Smooth muscle cell (in vitro differentiated cells): ENCODE data around the gene NEK7. TPM values are rescaled to one million over a fixed set of nuclear protein-coding genes. Genes with fewer than 3 reads are reported as not detected.

Experiments used
- DNase-seq: peaks from one replicate; lab custom pipeline; 2025; ENCODE audit not compliant: unreplicated experiment; lab: John Stamatoyannopoulos, UW
- H2AFZ ChIP-seq: fragments of 200-600 bp; sonication (generic); 2 replicates; pipeline ENCODE4 v1.6.0; 2016; ENCODE audit warnings: antibody characterized with exemption, low read depth, mild to moderate bottlenecking
- H3F3A ChIP-seq: fragments of 200-600 bp; sonication (generic); 2 replicates; pipeline ENCODE4 v1.6.0; 2017; ENCODE audit warnings: antibody characterized with exemption, low read depth
- H3K27ac ChIP-seq: fragments of 200-600 bp; sonication (generic); 2 replicates; pipeline ENCODE4 v1.5.1; 2016; ENCODE audit warnings: low read depth, mild to moderate bottlenecking
- H3K27me3 ChIP-seq: fragments of 200-600 bp; sonication (generic); 2 replicates; pipeline ENCODE4 v1.6.1; 2016; ENCODE audit warnings: low read depth, mild to moderate bottlenecking
- H3K36me3 ChIP-seq: fragments of 200-600 bp; sonication (generic); 2 replicates; pipeline ENCODE4 v1.5.1; 2016; ENCODE audit warnings: low read depth
- H3K4me1 ChIP-seq: fragments of 200-600 bp; sonication (generic); 2 replicates; pipeline ENCODE4 v1.5.1; 2016; ENCODE audit warnings: low read depth
- H3K4me2 ChIP-seq: fragments of 200-600 bp; sonication (generic); 2 replicates; pipeline ENCODE4 v1.6.0; 2016; ENCODE audit warnings: mild to moderate bottlenecking
- H3K4me3 ChIP-seq: fragments of 200-600 bp; sonication (generic); 2 replicates; pipeline ENCODE4 v1.5.1; 2016; ENCODE audit warnings: mild to moderate bottlenecking
- H3K79me2 ChIP-seq: fragments of 200-600 bp; sonication (generic); 2 replicates; pipeline ENCODE4 v1.6.0; 2016; ENCODE audit warnings: low read depth, mild to moderate bottlenecking
- H3K9ac ChIP-seq: fragments of 200-600 bp; sonication (generic); 2 replicates; pipeline ENCODE4 v1.6.0; 2016; ENCODE audit warnings: low read depth
- H3K9me3 ChIP-seq: fragments of 200-600 bp; sonication (generic); replicated peaks from 2 replicates; pipeline ENCODE4 v1.5.1; 2016; ENCODE audit warnings: low read depth
- H4K20me1 ChIP-seq: fragments of 200-600 bp; sonication (generic); 2 replicates; pipeline ENCODE4 v1.6.0; 2016; ENCODE audit warnings: low read depth
- WGBS: methylation state at CpG from one replicate; pipeline ENCODE4 v1.1.7; 2016; ENCODE audit warnings: low lambda C conversion rate; 5-methylcytosine and 5-hydroxymethylcytosine counted together
- polyA plus RNA-seq: library from polyadenylated mRNA; unstranded; fragments of >200 nt; fragmentation: Nextera tagmentation; extraction: Ambion mirVana; gene quantifications from 2 replicates; pipeline ENCODE4 v1.2.1, GENCODE V29; 2016
- total RNA-seq: library from RNA; depleted of rRNA; stranded (reverse); fragments of >200 nt; gene quantifications from 2 replicates; pipeline ENCODE4 v1.2.3, GENCODE V29; 2014
- TF ChIP-seq, protein P1 (sequence below): fragments of 200-600 bp; sonication (generic); IDR thresholded peaks from 2 replicates; pipeline ENCODE4 v1.5.1; 2017; ENCODE audit warnings: borderline replicate concordance, mild to moderate bottlenecking, antibody characterized with exemption; ENCODE audit not compliant: insufficient read depth, poor library complexity, severe bottlenecking

The NEK7 gene
- total and polyA plus RNA-seq, 2 experiments from 2014 or later: 26.1 to 141 TPM

GRCh38 chr1:198171667-198172540, 15.1 kb downstream of the NEK7 start:
- H3K4me1 ChIP-seq: peaks cover 21% of the 10 kb centered on the region
- no peak overlapping the region for H2AFZ ChIP-seq
- no peaks in the 10 kb centered on the region for H3K36me3 ChIP-seq
- WGBS: 81% methylated on average over 5 of the region's 5 CpGs
- H3K27me3 ChIP-seq: no peaks in the 10 kb centered on the region
- no peaks in the 10 kb centered on the region for H3K9me3 ChIP-seq
- no peak overlapping the region for H3K27ac ChIP-seq
- no peaks in the 10 kb centered on the region for H3F3A ChIP-seq
- H3K79me2 ChIP-seq: peaks cover 97% of the 10 kb centered on the region
- DNase-seq: no peak
- H3K4me3 ChIP-seq: no peak overlapping the region
- H3K9ac ChIP-seq: no peak overlapping the region
- H3K4me2 ChIP-seq: no peak overlapping the region
- H4K20me1 ChIP-seq: peaks cover 94% of the 10 kb centered on the region
- TF ChIP-seq, protein P1, sequence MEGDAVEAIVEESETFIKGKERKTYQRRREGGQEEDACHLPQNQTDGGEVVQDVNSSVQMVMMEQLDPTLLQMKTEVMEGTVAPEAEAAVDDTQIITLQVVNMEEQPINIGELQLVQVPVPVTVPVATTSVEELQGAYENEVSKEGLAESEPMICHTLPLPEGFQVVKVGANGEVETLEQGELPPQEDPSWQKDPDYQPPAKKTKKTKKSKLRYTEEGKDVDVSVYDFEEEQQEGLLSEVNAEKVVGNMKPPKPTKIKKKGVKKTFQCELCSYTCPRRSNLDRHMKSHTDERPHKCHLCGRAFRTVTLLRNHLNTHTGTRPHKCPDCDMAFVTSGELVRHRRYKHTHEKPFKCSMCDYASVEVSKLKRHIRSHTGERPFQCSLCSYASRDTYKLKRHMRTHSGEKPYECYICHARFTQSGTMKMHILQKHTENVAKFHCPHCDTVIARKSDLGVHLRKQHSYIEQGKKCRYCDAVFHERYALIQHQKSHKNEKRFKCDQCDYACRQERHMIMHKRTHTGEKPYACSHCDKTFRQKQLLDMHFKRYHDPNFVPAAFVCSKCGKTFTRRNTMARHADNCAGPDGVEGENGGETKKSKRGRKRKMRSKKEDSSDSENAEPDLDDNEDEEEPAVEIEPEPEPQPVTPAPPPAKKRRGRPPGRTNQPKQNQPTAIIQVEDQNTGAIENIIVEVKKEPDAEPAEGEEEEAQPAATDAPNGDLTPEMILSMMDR: no peak

GRCh38 chr1:198173832-198174231, 17.0 kb downstream of the NEK7 start:
- Histone ChIP-seq H2AFZ (no peak overlapping the region), H3F3A (peaks cover 4% of the 10 kb centered on the region), H3K79me2 (peaks cover 99% of the 10 kb centered on the region), H3K27me3 (no peaks in the 10 kb centered on the region), H3K4me1 (peaks cover 16% of the 10 kb centered on the region), H4K20me1 (peaks cover 88% of the 10 kb centered on the region), H3K4me2 (no peak overlapping the region), H3K36me3 (no peaks in the 10 kb centered on the region), H3K9ac (no peak overlapping the region), H3K27ac (peak overlapping the region; percentile 78), H3K9me3 (no peaks in the 10 kb centered on the region), H3K4me3 (no peak overlapping the region)
- DNase-seq: no peak
- TF ChIP-seq, protein P1: no peak

GRCh38 chr1:198174297-198174696, 17.5 kb downstream of the NEK7 start:
- no peak overlapping the region for H2AFZ ChIP-seq
- H3K27ac ChIP-seq: peak overlapping the region; percentile 78
- no peaks in the 10 kb centered on the region for H3K27me3 ChIP-seq
- TF ChIP-seq, protein P1: no peak
- peaks cover 99% of the 10 kb centered on the region for H3K79me2 ChIP-seq
- DNase-seq: no peak
- peak overlapping the region; percentile 40 for H3K9ac ChIP-seq
- 87% methylated on average over 5 of the region's 5 CpGs for WGBS
- H4K20me1 ChIP-seq: peaks cover 87% of the 10 kb centered on the region
- no peak overlapping the region for H3K4me3 ChIP-seq
- peaks cover 15% of the 10 kb centered on the region for H3K4me1 ChIP-seq
- H3F3A ChIP-seq: peaks cover 7% of the 10 kb centered on the region
- peak overlapping the region; percentile 9 for H3K4me2 ChIP-seq
- no peaks in the 10 kb centered on the region for H3K36me3 ChIP-seq
- no peaks in the 10 kb centered on the region for H3K9me3 ChIP-seq
